SIG-M5 treated with dmso at 0.1 percent for 504 hours (cell line): Measurements from ENCODE around the gene TGFB2.

Experiments
- DNase-seq: peaks from one replicate; lab custom pipeline; 2025; ENCODE audit not compliant: unreplicated experiment; lab: John Stamatoyannopoulos, UW

TGFB2 gene

GRCh38 chr1:218459878-218460711, 115.0 kb downstream of the TGFB2 start:
- peak; percentile 99 for DNase-seq

GRCh38 chr1:218461351-218461750, 116.2 kb downstream of the TGFB2 start:
- no peak for DNase-seq

GRCh38 chr1:218462116-218462515, 117.0 kb downstream of the TGFB2 start:
- no peak for DNase-seq

GRCh38 chr1:218462587-218462986, 117.5 kb downstream of the TGFB2 start:
- DNase-seq = no peak

GRCh38 chr1:218463194-218464156, 118.3 kb downstream of the TGFB2 start:
- DNase-seq = peak; percentile 90

- DNase-seq = no peak
These were observed 119.7 kb downstream of the TGFB2 start for GRCh38 chr1:218464871-218465270.

GRCh38 chr1:218466341-218467010, 121.3 kb downstream of the TGFB2 start:
- DNase-seq = no peak

GRCh38 chr1:218467101-218468072, 122.3 kb downstream of the TGFB2 start:
- peak; percentile 37 for DNase-seq

GRCh38 chr1:218468711-218469110, 123.6 kb downstream of the TGFB2 start:
- no peak for DNase-seq

GRCh38 chr1:218472885-218473284, 127.7 kb downstream of the TGFB2 start:
- DNase-seq = no peak

GRCh38 chr1:218473522-218473921, 128.4 kb downstream of the TGFB2 start:
- DNase-seq = no peak

GRCh38 chr1:218474128-218474527, 129.0 kb downstream of the TGFB2 start:
- DNase-seq = no peak

- DNase-seq = peak; percentile 32
These were observed 130.1 kb downstream of the TGFB2 start for GRCh38 chr1:218475275-218475674.

GRCh38 chr1:218475699-218476098, 130.6 kb downstream of the TGFB2 start:
- DNase-seq = no peak

- DNase-seq = peak; percentile 41
These were observed 131.2 kb downstream of the TGFB2 start for GRCh38 chr1:218476385-218476784.

- no peak for DNase-seq
These were observed 133.2 kb downstream of the TGFB2 start for GRCh38 chr1:218478336-218478735.

- no peak for DNase-seq
These were observed 134.4 kb downstream of the TGFB2 start for GRCh38 chr1:218479436-218480115.

GRCh38 chr1:218480137-218480536, 135.0 kb downstream of the TGFB2 start:
- DNase-seq = peak; percentile 67

GRCh38 chr1:218480588-218481099, 135.5 kb downstream of the TGFB2 start:
- DNase-seq = peak; percentile 93
